HEK293 (cell line): ENCODE measurements around the gene FSD2.

Source experiments
- CTCF ChIA-PET: fragments of 350-600 bp; formaldehyde crosslinking; extraction: SDS; loops from one replicate; lab custom pipeline; 2021; ENCODE audit warnings: antibody characterized with exemption; lab: Yijun Ruan, JAX
- POLR2A ChIA-PET: fragments of 300-600 bp; formaldehyde crosslinking; extraction: SDS; loops from one replicate; lab custom pipeline; 2020; ENCODE audit warnings: antibody characterized with exemption, inconsistent platforms; lab: Yijun Ruan, JAX
- H3K27ac ChIP-seq: fragments of 200-500 bp; sonication (Bioruptor generic); 2 replicates; pipeline ENCODE4 v1.5.1; 2014; ENCODE audit warnings: low read depth, low read length, control low read depth, inconsistent platforms; ENCODE audit errors: extremely low read depth
- H3K36me3 ChIP-seq, 2 experiments: fragments of 200-500 bp in 1 of 2; sonication (Bioruptor generic) in 1 of 2; 1 replicate in 1 of 2; 2 replicates in 1 of 2; pipeline ENCODE4 v1.5.1; 2014 to 2017; ENCODE audit warnings: inconsistent platforms in 2 of 2, low read length in 2 of 2; ENCODE audit not compliant: control insufficient read depth in 2 of 2, insufficient read depth in 1 of 2
- H3K4me1 ChIP-seq: fragments of 200-500 bp; sonication (Bioruptor generic); 2 replicates; pipeline ENCODE4 v1.5.1; 2014; ENCODE audit warnings: mild to moderate bottlenecking, low read length, inconsistent platforms; ENCODE audit not compliant: control insufficient read depth, insufficient read depth
- H3K4me3 ChIP-seq: 2 replicates; pipeline ENCODE4 v1.5.1; 2011; ENCODE audit warnings: low read depth, mild to moderate bottlenecking, control low read depth, low read length, moderate library complexity
- H3K9me3 ChIP-seq: fragments of 200-500 bp; sonication (Bioruptor generic); 2 replicates; pipeline ENCODE4 v1.5.1; 2014; ENCODE audit warnings: low read depth, low read length, inconsistent platforms; ENCODE audit not compliant: control insufficient read depth, insufficient read depth
- GLI2 ChIP-seq: fragments of 450-650 bp; formaldehyde crosslinking; IDR thresholded peaks from 2 replicates; pipeline ENCODE4; 2017; ENCODE audit warnings: missing biosample characterization, missing genetic modification characterization, low read depth, borderline replicate concordance
- REST ChIP-seq: fragments of 450-650 bp; formaldehyde crosslinking; IDR thresholded peaks from 2 replicates; pipeline ENCODE4 v1.5.1; 2016; ENCODE audit warnings: missing biosample characterization, missing genetic modification characterization
- TRIM28 ChIP-seq: IDR thresholded peaks from 2 replicates; pipeline ENCODE4 v1.6.1; 2011; ENCODE audit warnings: low read length, control low read depth, borderline replicate concordance
- ZBTB1 ChIP-seq: fragments of 450-650 bp; formaldehyde crosslinking; IDR thresholded peaks from 2 replicates; pipeline ENCODE4 v1.5.1; 2016; ENCODE audit warnings: missing biosample characterization, missing genetic modification characterization
- ZBTB26 ChIP-seq: fragments of 450-650 bp; formaldehyde crosslinking; optimal IDR thresholded peaks from 2 replicates; pipeline ENCODE3; 2016; ENCODE audit warnings: missing biosample characterization, mild to moderate bottlenecking, missing genetic modification characterization
- ZNF140 ChIP-seq: fragments of 450-650 bp; formaldehyde crosslinking; IDR thresholded peaks from 2 replicates; pipeline ENCODE4 v1.5.1; 2016; ENCODE audit warnings: missing biosample characterization, missing genetic modification characterization
- ZNF19 ChIP-seq: fragments of 450-650 bp; formaldehyde crosslinking; IDR thresholded peaks from 2 replicates; pipeline ENCODE4; 2016; ENCODE audit warnings: missing biosample characterization, missing genetic modification characterization, low read depth
- ZNF211 ChIP-seq: fragments of 450-650 bp; formaldehyde crosslinking; IDR thresholded peaks from 2 replicates; pipeline ENCODE4 v1.5.1; 2016; ENCODE audit warnings: low read depth, missing biosample characterization, missing genetic modification characterization
- ZNF350 ChIP-seq: fragments of 450-650 bp; formaldehyde crosslinking; IDR thresholded peaks from 2 replicates; pipeline ENCODE4 v1.5.0; 2017; ENCODE audit warnings: missing biosample characterization, mild to moderate bottlenecking, missing genetic modification characterization
- ZNF558 ChIP-seq: fragments of 450-650 bp; formaldehyde crosslinking; IDR thresholded peaks from 2 replicates; pipeline ENCODE4 v1.5.1; 2016; ENCODE audit warnings: missing biosample characterization, missing genetic modification characterization
- ZNF621 ChIP-seq: fragments of 450-650 bp; formaldehyde crosslinking; IDR thresholded peaks from 2 replicates; pipeline ENCODE4 v1.5.1; 2017; ENCODE audit warnings: missing biosample characterization, missing genetic modification characterization
- ZNF645 ChIP-seq: fragments of 450-650 bp; formaldehyde crosslinking; IDR thresholded peaks from 2 replicates; pipeline ENCODE4; 2016; ENCODE audit warnings: missing biosample characterization, missing genetic modification characterization
- ZNF670 ChIP-seq: fragments of 450-650 bp; formaldehyde crosslinking; IDR thresholded peaks from 2 replicates; pipeline ENCODE4 v1.5.1; 2016; ENCODE audit warnings: missing biosample characterization, missing genetic modification characterization, low read depth
- ZNF792 ChIP-seq: fragments of 450-650 bp; formaldehyde crosslinking; IDR thresholded peaks from 2 replicates; pipeline ENCODE4 v1.5.1; 2016; ENCODE audit warnings: missing biosample characterization, missing genetic modification characterization
- TF ChIP-seq, protein P1 (sequence below): fragments of 450-650 bp; formaldehyde crosslinking; IDR thresholded peaks from 2 replicates; pipeline ENCODE4 v1.5.1; 2016; ENCODE audit warnings: missing biosample characterization, missing genetic modification characterization
- TF ChIP-seq, protein P2 (sequence below): fragments of 450-650 bp; formaldehyde crosslinking; IDR thresholded peaks from 2 replicates; pipeline ENCODE4 v1.5.1; 2017; ENCODE audit warnings: missing biosample characterization, missing genetic modification characterization
- TF ChIP-seq, protein P3 (sequence below): fragments of 450-650 bp; IDR thresholded peaks from 2 replicates; pipeline ENCODE4 v1.5.1; 2018; ENCODE audit warnings: missing biosample characterization, missing genetic modification characterization

FSD2 gene

GRCh38 chr15:82792068-82792467 lies 13.8 kb downstream of the FSD2 start:
- ChIA-PET POLR2A (no interaction called here), CTCF (no interaction called here)
- no peaks in the 10 kb centered on the region for H3K4me1 ChIP-seq
- TF ChIP-seq REST (tag by site-specific recombination) = no peak
- TF ChIP-seq ZBTB1 (tag by site-specific recombination) = no peak
- no peak for TF ChIP-seq ZNF211 (tag by site-specific recombination)
- TF ChIP-seq ZNF140 (tag by site-specific recombination) = no peak
- TF ChIP-seq ZBTB26 = no peak
- TF ChIP-seq ZNF670 (tag by site-specific recombination) = no peak
- no peak for TF ChIP-seq ZNF558 (tag by site-specific recombination)
- no peak for TF ChIP-seq TRIM28
- TF ChIP-seq GLI2 (tag by site-specific recombination) = no peak
- no peak for TF ChIP-seq ZNF350 (tag by site-specific recombination)
- no peak for TF ChIP-seq ZNF621 (tag by site-specific recombination)
- no peak for TF ChIP-seq ZNF792
- TF ChIP-seq ZNF19 = no peak
- TF ChIP-seq, protein P1, sequence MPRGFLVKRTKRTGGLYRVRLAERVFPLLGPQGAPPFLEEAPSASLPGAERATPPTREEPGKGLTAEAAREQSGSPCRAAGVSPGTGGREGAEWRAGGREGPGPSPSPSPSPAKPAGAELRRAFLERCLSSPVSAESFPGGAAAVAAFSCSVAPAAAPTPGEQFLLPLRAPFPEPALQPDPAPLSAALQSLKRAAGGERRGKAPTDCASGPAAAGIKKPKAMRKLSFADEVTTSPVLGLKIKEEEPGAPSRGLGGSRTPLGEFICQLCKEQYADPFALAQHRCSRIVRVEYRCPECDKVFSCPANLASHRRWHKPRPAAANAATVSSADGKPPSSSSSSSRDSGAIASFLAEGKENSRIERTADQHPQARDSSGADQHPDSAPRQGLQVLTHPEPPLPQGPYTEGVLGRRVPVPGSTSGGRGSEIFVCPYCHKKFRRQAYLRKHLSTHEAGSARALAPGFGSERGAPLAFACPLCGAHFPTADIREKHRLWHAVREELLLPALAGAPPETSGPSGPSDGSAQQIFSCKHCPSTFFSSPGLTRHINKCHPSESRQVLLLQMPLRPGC = no peak
- TF ChIP-seq, protein P2, sequence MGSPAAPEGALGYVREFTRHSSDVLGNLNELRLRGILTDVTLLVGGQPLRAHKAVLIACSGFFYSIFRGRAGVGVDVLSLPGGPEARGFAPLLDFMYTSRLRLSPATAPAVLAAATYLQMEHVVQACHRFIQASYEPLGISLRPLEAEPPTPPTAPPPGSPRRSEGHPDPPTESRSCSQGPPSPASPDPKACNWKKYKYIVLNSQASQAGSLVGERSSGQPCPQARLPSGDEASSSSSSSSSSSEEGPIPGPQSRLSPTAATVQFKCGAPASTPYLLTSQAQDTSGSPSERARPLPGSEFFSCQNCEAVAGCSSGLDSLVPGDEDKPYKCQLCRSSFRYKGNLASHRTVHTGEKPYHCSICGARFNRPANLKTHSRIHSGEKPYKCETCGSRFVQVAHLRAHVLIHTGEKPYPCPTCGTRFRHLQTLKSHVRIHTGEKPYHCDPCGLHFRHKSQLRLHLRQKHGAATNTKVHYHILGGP (tag by site-specific recombination) = no peak
- TF ChIP-seq, protein P3, sequence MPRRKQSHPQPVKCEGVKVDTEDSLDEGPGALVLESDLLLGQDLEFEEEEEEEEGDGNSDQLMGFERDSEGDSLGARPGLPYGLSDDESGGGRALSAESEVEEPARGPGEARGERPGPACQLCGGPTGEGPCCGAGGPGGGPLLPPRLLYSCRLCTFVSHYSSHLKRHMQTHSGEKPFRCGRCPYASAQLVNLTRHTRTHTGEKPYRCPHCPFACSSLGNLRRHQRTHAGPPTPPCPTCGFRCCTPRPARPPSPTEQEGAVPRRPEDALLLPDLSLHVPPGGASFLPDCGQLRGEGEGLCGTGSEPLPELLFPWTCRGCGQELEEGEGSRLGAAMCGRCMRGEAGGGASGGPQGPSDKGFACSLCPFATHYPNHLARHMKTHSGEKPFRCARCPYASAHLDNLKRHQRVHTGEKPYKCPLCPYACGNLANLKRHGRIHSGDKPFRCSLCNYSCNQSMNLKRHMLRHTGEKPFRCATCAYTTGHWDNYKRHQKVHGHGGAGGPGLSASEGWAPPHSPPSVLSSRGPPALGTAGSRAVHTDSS (tag by site-specific recombination) = no peak
- no peak for TF ChIP-seq ZNF645 (tag by site-specific recombination)
- H3K27ac ChIP-seq = no peak overlapping the region
- H3K4me3 ChIP-seq = no peak overlapping the region
- H3K9me3 ChIP-seq = no peaks in the 10 kb centered on the region
- H3K36me3 ChIP-seq = no peaks in the 10 kb centered on the region
